ENCODE data around the gene CCDC149.

- TF ChIP-seq POLR2A (IDR thresholded peaks at IDR 0.05; ENCODE audit: low read length) (no peak), GATA1 (IDR thresholded peaks at IDR 0.05; ENCODE audit: low read depth, low read length) (no peak)
Observed at GRCh38 chr4:24894846-24895245, 18.0 kb downstream of the CCDC149 start.
